Uterus (tissue), 4 donors: Measurements from ENCODE around the gene GALNT18. TPM values are rescaled to one million over a fixed set of nuclear protein-coding genes. Genes with fewer than 3 reads are reported as not detected.

Experiments used
- DNase-seq, 2 donors: peaks; one replicate each; pipeline ENCODE4 v3.0.0-alpha.2; 2019 to 2020
- H3K27ac ChIP-seq, 2 donors: fragments of 200-600 bp; sonication (generic); 1 replicate in 1 of 2; 2 replicates in 1 of 2; pipeline ENCODE4 v1.5.1; 2016 to 2018
- H3K27me3 ChIP-seq, 2 donors: fragments of 200-600 bp; sonication (generic); one replicate each; pipeline ENCODE4 v1.5.1; 2018 to 2019; ENCODE audit warnings: control low read depth in 1 of 2
- H3K36me3 ChIP-seq, 2 donors: fragments of 200-600 bp; sonication (generic); one replicate each; pipeline ENCODE4 v1.5.1; 2019; ENCODE audit warnings: control low read depth in 1 of 2
- H3K4me1 ChIP-seq, 2 donors: fragments of 200-600 bp; sonication (generic); one replicate each; pipeline ENCODE4 v1.5.1; 2018 to 2019; ENCODE audit warnings: control low read depth in 1 of 2
- H3K4me3 ChIP-seq, 2 donors: fragments of 200-600 bp; sonication (generic); 1 replicate in 1 of 2; 2 replicates in 1 of 2; pipeline ENCODE4 v1.5.1; 2018 to 2019; ENCODE audit warnings: mild to moderate bottlenecking in 1 of 2
- H3K9me3 ChIP-seq, 2 donors: fragments of 200-600 bp; sonication (generic); one replicate each; pipeline ENCODE4 v1.5.1; 2019; ENCODE audit warnings: control low read depth in 1 of 2
- CTCF ChIP-seq, 4 experiments: fragments of 200-600 bp in 2 of 4; fragments of 450-650 bp in 2 of 4; sonication (generic) in 2 of 4; IDR thresholded peaks; one replicate each; pipeline ENCODE4 v1.5.1; 2016 to 2019; ENCODE audit warnings: antibody characterized with exemption in 4 of 4, mild to moderate bottlenecking in 2 of 4, moderate library complexity in 1 of 4
- POLR2A ChIP-seq, 2 donors: fragments of 450-650 bp; IDR thresholded peaks; one replicate each; pipeline ENCODE4 v1.6.1; 2016; ENCODE audit warnings: antibody characterized with exemption in 2 of 2, mild to moderate bottlenecking in 1 of 2, moderate library complexity in 1 of 2
- intact Hi-C: fragments of 100-400 bp; cut with DNase I; formaldehyde crosslinking; loops from one replicate; pipeline ENCODE4 v1.15.1; 2023; ENCODE audit warnings: low total_unique reads
- total RNA-seq, 4 donors: library from RNA; depleted of rRNA in 3 of 4; stranded (reverse); fragments of >200 nt in 3 of 4; gene quantifications; one replicate each; pipeline versions ENCODE4 v1.1.0 to v1.2.4, GENCODE V29; 2014 to 2023
- donor health status: DM: yes; HTN: yes; CAD: no.

The GALNT18 gene
- total RNA-seq, 4 donors from 2014 or later, result 21.4 to 35.1 (median 27.3) TPM

DNA sequence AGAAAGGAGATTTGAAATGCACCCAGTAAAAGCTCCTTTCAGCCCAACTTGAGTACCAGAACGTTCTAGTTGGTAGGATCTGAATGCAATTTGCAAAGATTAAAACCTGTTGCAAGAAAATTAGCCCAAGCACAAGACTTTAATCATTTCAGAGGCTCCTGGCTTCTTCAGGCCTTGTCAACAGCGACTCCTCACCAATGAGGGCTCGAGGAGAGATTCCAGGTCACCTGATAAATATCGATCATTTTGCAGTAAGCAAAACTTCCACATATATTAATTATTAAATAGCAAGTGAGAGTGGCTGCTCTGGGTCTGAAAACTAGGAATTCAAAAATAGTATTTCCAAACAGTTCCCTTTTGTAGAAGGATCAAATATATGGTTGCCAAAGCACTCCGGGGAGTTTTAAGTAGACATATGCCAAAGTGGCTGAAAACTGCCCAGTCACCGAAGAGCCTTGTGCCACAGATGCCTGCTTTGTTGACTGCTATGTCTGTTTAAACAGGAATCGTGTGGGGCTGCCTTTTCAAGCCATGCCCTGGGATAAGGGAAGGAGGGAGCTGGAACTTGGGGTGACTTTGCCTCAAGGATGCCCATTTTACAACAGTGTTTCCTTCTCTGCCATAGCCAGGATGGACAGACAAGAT is 332.7 kb downstream of the GALNT18 start:
- H3K4me3 ChIP-seq, result no peak overlapping the region

DNA sequence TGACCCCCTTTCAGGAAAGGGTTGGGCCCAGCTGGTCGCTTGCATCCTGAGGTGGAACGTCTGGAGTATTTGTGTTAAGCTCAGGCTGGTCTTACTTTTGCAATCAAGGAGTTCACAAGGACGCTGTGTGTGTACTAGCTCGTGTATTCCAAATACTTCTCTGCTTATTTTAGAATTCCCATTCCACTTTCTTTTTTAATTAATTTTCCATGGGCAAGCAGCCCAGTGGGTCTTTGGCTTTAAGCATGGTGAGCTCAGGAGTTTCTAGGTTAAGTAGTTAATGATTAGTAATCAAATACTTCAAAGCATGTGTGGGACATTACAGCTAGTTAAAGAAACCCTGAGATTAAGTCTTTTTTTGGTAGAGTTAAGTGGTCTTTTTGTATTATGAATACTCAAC is 337.3 kb downstream of the GALNT18 start:
- no peaks in the 10 kb centered on the region for H3K4me1 ChIP-seq
- H3K27ac ChIP-seq, result no peak overlapping the region
- H3K36me3 ChIP-seq, result no peaks in the 10 kb centered on the region
- H3K4me3 ChIP-seq, result no peak overlapping the region
- H3K9me3 ChIP-seq, result no peaks in the 10 kb centered on the region
- no peak for DNase-seq
- intact Hi-C loops, result no loop called here
- no peaks in the 10 kb centered on the region for H3K27me3 ChIP-seq
- TF ChIP-seq POLR2A (IDR thresholded peaks at IDR 0.05), result no peak
- no peak for TF ChIP-seq CTCF (IDR thresholded peaks at IDR 0.05)

More for the DNA sequence above, 332.7 kb downstream of the GALNT18 start:
- no peak for TF ChIP-seq POLR2A (IDR thresholded peaks at IDR 0.05)
- TF ChIP-seq CTCF (IDR thresholded peaks at IDR 0.05), result no peak
- no peaks in the 10 kb centered on the region for H3K27me3 ChIP-seq
- no peaks in the 10 kb centered on the region for H3K36me3 ChIP-seq
- intact Hi-C loops, result no loop called here
- H3K9me3 ChIP-seq, result no peaks in the 10 kb centered on the region
- DNase-seq, result no peak
- H3K27ac ChIP-seq, result no peak overlapping the region
- no peaks in the 10 kb centered on the region for H3K4me1 ChIP-seq

GRCh38 chr11:11281626-11282025 is 340.2 kb downstream of the GALNT18 start:
- no peak overlapping the region for H3K4me3 ChIP-seq
- H3K9me3 ChIP-seq, result no peaks in the 10 kb centered on the region
- no peak for DNase-seq
- TF ChIP-seq CTCF (IDR thresholded peaks at IDR 0.05) (no peak), POLR2A (IDR thresholded peaks at IDR 0.05) (no peak)
- no peaks in the 10 kb centered on the region for H3K27me3 ChIP-seq
- H3K27ac ChIP-seq, result no peak overlapping the region
- H3K4me1 ChIP-seq, result no peaks in the 10 kb centered on the region
- H3K36me3 ChIP-seq, result no peaks in the 10 kb centered on the region
- intact Hi-C loops, result no loop called here

GRCh38 chr11:11280826-11281225 is 341.0 kb downstream of the GALNT18 start:
- Histone ChIP-seq H3K4me1 (no peaks in the 10 kb centered on the region), H3K36me3 (no peaks in the 10 kb centered on the region), H3K27ac (no peak overlapping the region), H3K27me3 (no peaks in the 10 kb centered on the region), H3K9me3 (no peaks in the 10 kb centered on the region), H3K4me3 (no peak overlapping the region)
- no peak for TF ChIP-seq CTCF (IDR thresholded peaks at IDR 0.05)
- intact Hi-C loops, result no loop called here
- no peak for DNase-seq

- H3K4me3 ChIP-seq, result no peak overlapping the region
- H3K36me3 ChIP-seq, result no peaks in the 10 kb centered on the region
- H3K27ac ChIP-seq, result no peak overlapping the region
- H3K27me3 ChIP-seq, result no peaks in the 10 kb centered on the region
- no peak for DNase-seq
- H3K4me1 ChIP-seq, result no peaks in the 10 kb centered on the region
- intact Hi-C loops, result no loop called here
- TF ChIP-seq POLR2A (IDR thresholded peaks at IDR 0.05) (no peak), CTCF (IDR thresholded peaks at IDR 0.05) (no peak)
- H3K9me3 ChIP-seq, result no peaks in the 10 kb centered on the region
Measured at GRCh38 chr11:11279956-11280689, 341.7 kb downstream of the GALNT18 start.
